Raji (cell line): ENCODE measurements around the gene AIDA.

Source experiments
- POLR2A ChIP-seq: IDR thresholded peaks from 2 replicates; pipeline ENCODE4 v1.6.1; 2011; ENCODE audit warnings: low read depth, low read length, control low read depth; ENCODE audit not compliant: insufficient read depth

AIDA gene

DNA sequence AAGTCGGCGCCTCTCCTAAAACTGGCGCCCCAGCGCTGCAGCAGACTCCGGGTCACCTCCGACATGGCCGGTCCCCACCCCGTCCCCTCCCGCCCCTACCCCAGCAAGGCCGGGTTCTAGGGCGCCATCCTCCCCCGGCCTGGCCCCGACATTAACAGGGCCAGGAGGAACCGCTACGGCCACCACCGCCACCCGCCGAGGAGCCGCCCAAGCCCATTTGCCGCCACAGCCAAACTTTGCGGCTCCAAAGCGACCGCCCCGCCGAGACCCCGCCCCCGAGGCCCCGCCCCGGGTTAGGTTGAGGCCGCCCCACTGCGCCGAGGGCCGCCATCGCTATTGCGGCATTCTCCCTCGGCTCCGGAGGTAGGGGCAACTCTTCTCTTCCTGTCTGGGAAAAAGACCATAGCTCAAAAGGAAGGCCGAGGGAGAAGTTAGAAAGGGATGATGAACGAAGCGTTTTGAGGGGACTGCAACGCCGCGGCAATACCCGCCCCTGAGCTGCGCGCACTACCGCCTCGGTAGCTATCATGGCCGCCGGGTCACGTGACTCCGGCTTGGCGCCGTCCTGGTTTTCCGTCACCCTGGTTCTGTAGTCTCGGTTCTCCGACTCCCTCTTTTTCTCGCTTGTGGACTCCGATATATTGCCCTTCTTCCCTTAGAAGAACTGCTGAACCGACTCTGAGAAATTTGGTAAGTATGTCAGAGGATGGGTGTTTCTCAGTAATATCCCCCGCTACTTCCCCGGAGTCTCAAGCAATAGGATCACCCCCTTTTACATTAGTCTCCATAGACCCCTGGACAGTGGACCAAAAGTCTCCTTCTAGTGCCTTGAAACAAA lies at the start of gene AIDA, which contains the start of gene BROX:
Gene AIDA (minus strand): TSS at position 239 of the 838 bp plus-strand sequence. CDS start 174 bp downstream, at position 65.
Gene BROX (plus strand): TSS at position 312 of the 838 bp plus-strand sequence. CDS start 3,136 bp downstream, outside the sequence.
- 0 out of 2 replicates have a peak, but pooled peaks have one; percentile 48 for TF ChIP-seq POLR2A

DNA sequence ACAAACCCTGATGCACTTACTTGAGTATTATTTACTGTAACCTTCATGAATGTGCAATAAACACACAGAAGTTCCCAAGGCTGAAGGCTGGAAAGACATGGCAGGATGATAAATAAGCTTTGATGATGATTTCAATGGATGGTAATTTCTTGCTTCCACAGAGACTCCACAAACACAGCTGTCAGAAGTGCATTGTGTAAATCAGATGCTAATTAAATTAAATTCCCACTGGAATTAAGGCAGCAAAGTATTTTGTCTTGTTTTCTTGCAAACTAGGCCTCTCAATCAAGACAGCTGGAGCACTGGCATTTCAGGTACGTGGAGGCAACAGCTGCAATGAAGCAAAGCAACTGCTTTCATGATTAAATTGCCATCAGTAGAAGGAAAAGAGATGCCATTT lies 48.8 kb upstream of the AIDA start:
- TF ChIP-seq POLR2A: no peak

- TF ChIP-seq POLR2A: no peak
Measured at GRCh38 chr1:222759451-222760035, 47.3 kb upstream of the AIDA start.

- no peak for TF ChIP-seq POLR2A
Measured at GRCh38 chr1:222757646-222758268, 45.5 kb upstream of the AIDA start.

DNA sequence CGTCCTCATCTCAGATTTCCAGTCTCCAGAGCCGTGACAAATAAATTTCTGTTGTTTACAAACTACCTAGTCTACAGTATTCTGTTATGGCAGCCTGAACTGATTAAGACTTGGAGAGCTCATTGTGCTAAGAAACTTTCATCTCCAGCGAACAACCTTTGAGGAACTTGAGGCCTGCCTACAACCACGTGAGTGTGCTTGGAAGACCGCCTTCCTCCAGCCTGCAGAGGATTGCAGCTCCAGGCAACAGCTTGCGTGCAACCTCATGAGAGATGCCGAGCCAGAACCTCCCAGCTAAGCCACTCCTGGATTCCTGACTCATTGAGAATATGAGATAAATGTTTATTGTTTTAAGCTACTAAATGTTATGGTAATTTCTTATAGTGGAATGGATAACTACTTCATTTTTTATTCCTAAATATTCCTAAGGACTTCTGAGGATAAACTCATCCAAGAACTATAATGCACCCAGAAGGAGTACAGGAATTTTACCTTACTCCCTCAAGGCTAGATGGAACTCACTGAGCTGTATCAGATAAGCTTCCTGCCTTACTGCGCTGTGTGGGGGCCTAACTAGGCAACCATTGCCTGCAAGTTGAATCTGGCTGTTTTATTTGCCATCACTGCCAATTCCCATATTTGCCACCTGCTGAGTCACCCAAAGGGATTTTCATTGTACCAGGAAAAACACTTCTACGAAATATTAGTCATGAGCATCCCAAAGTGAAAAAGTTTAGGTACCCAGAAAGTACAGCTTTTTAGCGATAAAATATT lies 42.3 kb upstream of the AIDA start:
- no peak for TF ChIP-seq POLR2A

DNA sequence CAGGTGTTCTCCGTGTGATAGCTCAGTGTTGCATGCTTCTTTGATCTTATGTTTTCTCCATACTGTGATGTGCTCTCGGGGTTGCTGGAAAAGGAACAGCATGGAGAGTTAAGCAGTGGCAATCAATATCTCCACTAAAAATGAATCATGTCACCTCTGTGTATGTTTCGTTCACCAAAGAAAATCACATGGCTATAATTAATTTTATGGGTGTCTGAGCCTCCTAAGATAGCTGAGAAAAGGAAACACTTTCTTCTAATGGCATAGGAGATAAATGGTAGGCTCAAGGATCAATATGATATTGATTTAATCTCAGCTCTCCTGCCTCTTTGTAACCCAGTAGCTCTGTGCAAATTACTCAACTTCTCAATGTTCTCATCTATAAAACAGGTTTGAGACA lies 39.0 kb upstream of the AIDA start:
- TF ChIP-seq POLR2A: no peak

DNA sequence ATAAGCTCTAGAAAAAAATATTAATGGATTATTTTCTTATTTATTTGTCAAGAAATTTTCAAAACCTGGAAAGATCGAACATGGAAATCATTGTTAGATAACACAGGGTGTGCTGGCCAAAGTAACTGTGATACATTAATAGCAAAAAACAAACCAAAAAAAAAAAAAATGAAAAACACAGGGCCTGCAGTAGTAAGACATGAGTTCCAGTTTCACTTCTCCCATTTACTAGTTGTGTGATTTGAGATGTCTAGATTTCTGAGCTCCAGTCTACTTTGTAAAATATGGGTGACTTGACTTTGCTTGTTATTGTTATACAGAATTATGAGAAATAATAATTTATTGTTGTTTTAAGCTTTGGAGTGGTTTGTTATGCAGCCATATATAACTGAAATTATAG lies 38.4 kb upstream of the AIDA start:
- TF ChIP-seq POLR2A: no peak

DNA sequence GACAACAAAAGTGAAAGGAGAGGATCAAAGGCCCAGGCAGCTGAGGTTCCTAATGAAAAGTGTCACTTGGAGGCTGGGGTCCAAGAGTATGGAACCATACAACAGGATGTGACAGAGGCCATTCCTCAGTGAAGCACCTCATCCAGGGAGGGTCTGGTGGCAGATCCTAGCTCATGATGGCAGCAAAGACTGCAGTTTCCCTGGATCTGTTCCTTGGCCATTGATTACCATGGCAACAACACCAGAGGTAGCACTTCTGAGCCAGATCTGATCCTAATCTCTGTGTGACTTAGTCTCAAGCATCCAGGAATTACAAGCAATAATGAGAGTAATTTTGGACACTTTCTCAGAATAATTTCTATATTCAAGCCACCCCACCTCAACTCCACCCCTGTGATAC lies 37.6 kb upstream of the AIDA start:
- no peak for TF ChIP-seq POLR2A

- no peak for TF ChIP-seq POLR2A
Measured at GRCh38 chr1:222739929-222740328, 27.6 kb upstream of the AIDA start.

- TF ChIP-seq POLR2A: no peak
Measured at GRCh38 chr1:222739465-222739864, 27.2 kb upstream of the AIDA start.

GRCh38 chr1:222736972-222737371 lies 24.7 kb upstream of the AIDA start, which contains the start of gene FAM177B:
FAM177B (plus strand) TSS chr1:222737202; CDS start chr1:222746546, 9,344 bp downstream.
- no peak for TF ChIP-seq POLR2A

GRCh38 chr1:222736470-222736869 lies 24.2 kb upstream of the AIDA start:
- no peak for TF ChIP-seq POLR2A

DNA sequence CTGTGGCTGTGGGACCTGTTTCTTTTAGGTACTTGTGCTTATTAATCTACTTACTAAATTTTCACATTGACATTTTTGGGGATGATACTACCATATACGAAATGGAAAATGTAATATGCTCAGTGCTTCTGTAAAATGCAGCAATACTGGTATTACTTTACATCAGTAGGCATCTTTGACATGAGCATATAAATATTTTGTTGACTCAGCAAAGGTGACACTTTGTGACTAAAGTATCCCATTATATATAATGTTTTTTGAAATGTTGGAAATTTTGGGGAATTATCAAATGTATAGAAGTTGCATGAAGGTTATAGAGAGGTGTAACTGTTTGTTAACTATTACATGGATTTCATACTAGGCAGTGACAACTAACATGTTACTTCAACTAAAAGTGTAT lies 22.4 kb upstream of the AIDA start:
- no peak for TF ChIP-seq POLR2A

GRCh38 chr1:222732216-222733159 lies 20.2 kb upstream of the AIDA start:
- no peak for TF ChIP-seq POLR2A

DNA sequence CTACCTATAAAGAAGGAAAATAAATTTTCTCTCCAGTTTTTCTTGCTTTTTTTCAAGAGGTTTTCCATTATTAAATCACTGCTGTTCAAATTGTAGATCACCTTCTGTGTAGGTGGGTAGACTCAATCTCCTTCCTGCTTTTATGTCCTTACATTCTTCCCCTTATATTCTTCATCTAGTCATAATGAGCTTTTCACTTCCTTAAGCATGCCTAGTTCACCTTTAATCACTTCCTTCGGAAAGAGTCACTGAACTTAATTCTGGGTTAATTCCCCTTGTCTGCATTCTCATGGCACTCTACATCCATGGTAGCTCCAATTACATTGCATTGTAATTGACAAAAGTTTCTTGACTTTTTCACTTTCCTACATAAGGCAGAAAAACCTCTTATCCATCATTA lies 18.6 kb upstream of the AIDA start:
- TF ChIP-seq POLR2A: no peak

DNA sequence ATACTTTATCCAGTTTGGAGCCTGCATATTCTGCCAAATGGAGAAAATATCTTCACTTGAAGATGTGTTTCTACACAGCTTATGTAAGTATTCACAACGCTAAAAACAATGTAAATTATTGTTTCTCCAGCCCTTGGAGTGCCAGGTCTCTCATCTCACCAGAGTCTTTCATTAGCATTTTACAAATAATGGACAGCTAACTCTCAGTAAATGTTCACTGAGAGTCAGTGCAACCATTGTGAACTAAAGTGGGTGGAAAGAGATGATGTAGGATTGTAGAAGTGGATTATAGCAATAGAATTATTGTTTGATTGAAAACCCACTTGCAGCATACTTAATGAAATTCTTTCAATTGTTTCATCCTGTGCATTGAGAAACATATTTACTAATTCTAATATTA lies 16.5 kb upstream of the AIDA start:
- no peak for TF ChIP-seq POLR2A
